GM12878 (cell line): ENCODE results near the gene HHLA2. TPM values are rescaled to one million over a fixed set of nuclear protein-coding genes. Genes with fewer than 3 reads are reported as not detected.

Source experiments
- ATAC-seq: fragments of 200-7000 bp; cut with Tn5 transposase; 3 replicates; pipeline ENCODE4 v1.9.1; 2020; ENCODE audit warnings: mild to moderate bottlenecking, moderate library complexity
- BruUV-seq: library from RNA; stranded (reverse); fragments of 400-500 nt; replicated peaks from 2 replicates; lab custom pipeline; 2021; lab: Mats Ljungman, UMichigan
- CTCF ChIA-PET: fragments of 300-600 bp; sonication (Branson Sonifier 250); formaldehyde crosslinking; extraction: SDS; loops from one replicate; lab custom pipeline; 2021; ENCODE audit warnings: inconsistent platforms; lab: Yijun Ruan, JAX
- POLR2A ChIA-PET: fragments of 350-600 bp; formaldehyde crosslinking; extraction: SDS; loops from one replicate; lab custom pipeline; 2021; ENCODE audit warnings: inconsistent platforms; lab: Charles Lee
- RAD21 ChIA-PET: fragments of 300-600 bp; sonication (Branson Sonifier 250); formaldehyde crosslinking; loops from one replicate; lab custom pipeline; 2023; ENCODE audit warnings: antibody characterized with exemption; ENCODE audit not compliant: unreplicated experiment; lab: Charles Lee
- SMC1A ChIA-PET: fragments of 300-600 bp; sonication (Branson Sonifier 250); formaldehyde crosslinking; loops from one replicate; lab custom pipeline; 2023; ENCODE audit not compliant: unreplicated experiment, uncharacterized antibody; lab: Charles Lee
- DNase-seq: peaks from one replicate; pipeline ENCODE4 v3.0.0-alpha.2; 2011; ENCODE audit warnings: low read depth, low spot score
- FAIRE-seq: peaks from 3 replicates; lab custom pipeline; 2011; peaks lifted over from hg19 to GRCh38; lab: Jason Lieb, UNC
- H2AFZ ChIP-seq: 2 replicates; pipeline ENCODE4 v1.6.0; 2011; ENCODE audit warnings: low read depth, low read length, control low read depth; ENCODE audit not compliant: control insufficient read depth
- H3K27ac ChIP-seq: 2 replicates; pipeline ENCODE4 v1.5.1; 2011; ENCODE audit warnings: control low read depth; ENCODE audit not compliant: control insufficient read depth, insufficient read depth
- H3K27me3 ChIP-seq, 2 experiments: replicated peaks in 1 of 2; 2 replicates each; pipeline versions ENCODE4 v1.6.0 to v1.6.1; 2011; ENCODE audit warnings: low read length in 1 of 2; ENCODE audit not compliant: control insufficient read depth in 2 of 2, insufficient read depth in 2 of 2
- H3K36me3 ChIP-seq, 2 experiments: 2 replicates each; pipeline ENCODE4 v1.5.1; 2011; ENCODE audit warnings: low read length in 1 of 2; ENCODE audit not compliant: control insufficient read depth in 2 of 2, insufficient read depth in 2 of 2
- H3K4me1 ChIP-seq: 2 replicates; pipeline ENCODE4 v1.6.1; 2011; ENCODE audit warnings: mild to moderate bottlenecking, low read length, moderate library complexity, mixed read lengths; ENCODE audit not compliant: control insufficient read depth, insufficient read depth
- H3K4me2 ChIP-seq: 2 replicates; pipeline ENCODE4 v1.6.0; 2011; ENCODE audit warnings: control low read depth; ENCODE audit not compliant: control insufficient read depth, insufficient read depth
- H3K4me3 ChIP-seq: fragments of 200-600 bp; sonication (generic); 2 replicates; pipeline ENCODE4 v1.5.1; 2016
- H3K79me2 ChIP-seq: 2 replicates; pipeline ENCODE4 v1.6.0; 2011; ENCODE audit warnings: low read length; ENCODE audit not compliant: control insufficient read depth, insufficient read depth
- H3K9ac ChIP-seq: 2 replicates; pipeline ENCODE4 v1.8.0; 2011; ENCODE audit warnings: low read length, control low read depth, mixed read lengths; ENCODE audit not compliant: control insufficient read depth, insufficient read depth
- H3K9me3 ChIP-seq: replicated peaks from 3 replicates; pipeline ENCODE4 v1.5.1; 2011; ENCODE audit warnings: mild to moderate bottlenecking, low read length; ENCODE audit not compliant: control insufficient read depth, insufficient read depth
- H4K20me1 ChIP-seq: 2 replicates; pipeline ENCODE4 v1.6.0; 2011; ENCODE audit not compliant: control insufficient read depth, insufficient read depth
- ATF7 ChIP-seq: fragments of 450-650 bp; IDR thresholded peaks from 2 replicates; pipeline ENCODE4 v1.6.1; 2016; ENCODE audit warnings: low read depth, mild to moderate bottlenecking
- CBFB ChIP-seq: IDR thresholded peaks from 2 replicates; pipeline ENCODE4 v1.6.1; 2016; ENCODE audit warnings: antibody characterized with exemption, low read depth
- CBX3 ChIP-seq: fragments of 200-600 bp; sonication (generic); IDR thresholded peaks from 2 replicates; pipeline ENCODE4 v1.6.1; 2016; ENCODE audit warnings: low read depth, borderline replicate concordance
- MXI1 ChIP-seq: fragments of 150-350 bp; IDR thresholded peaks from 2 replicates; pipeline ENCODE4 v1.6.1; 2011; ENCODE audit warnings: low read depth, mild to moderate bottlenecking, inconsistent platforms, low read length, improper control_type of control experiment
- NBN ChIP-seq: fragments of 450-650 bp; IDR thresholded peaks from 2 replicates; pipeline ENCODE4 v1.6.1; 2016
- NFXL1 ChIP-seq: fragments of 450-650 bp; IDR thresholded peaks from 2 replicates; pipeline ENCODE4 v1.6.1; 2017; ENCODE audit warnings: antibody characterized with exemption, mild to moderate bottlenecking, borderline replicate concordance
- POLR2AphosphoS5 ChIP-seq: IDR thresholded peaks from 2 replicates; pipeline ENCODE4 v1.6.1; 2011; ENCODE audit warnings: mild to moderate bottlenecking, low read length, inconsistent platforms
- RAD21 ChIP-seq: IDR thresholded peaks from 2 replicates; pipeline ENCODE4 v1.6.1; 2011; ENCODE audit warnings: mild to moderate bottlenecking, low read depth, low read length, moderate library complexity; ENCODE audit not compliant: insufficient read depth
- RUNX3 ChIP-seq: IDR thresholded peaks from 2 replicates; pipeline ENCODE4 v1.6.1; 2012; ENCODE audit warnings: low read length, inconsistent platforms
- SIN3A ChIP-seq: IDR thresholded peaks from 2 replicates; pipeline ENCODE4 v1.6.1; 2012; ENCODE audit warnings: low read depth, low read length, improper control_type of control experiment
- SMARCA5 ChIP-seq: fragments of 450-650 bp; IDR thresholded peaks from 2 replicates; pipeline ENCODE4 v1.6.1; 2017; ENCODE audit warnings: mild to moderate bottlenecking
- SUPT20H ChIP-seq: IDR thresholded peaks from 2 replicates; pipeline ENCODE4 v1.6.1; 2011; ENCODE audit warnings: low read depth, mild to moderate bottlenecking, low read length, moderate library complexity, borderline replicate concordance; ENCODE audit not compliant: control insufficient read depth
- SUZ12 ChIP-seq: fragments of 200-600 bp; sonication (generic); IDR thresholded peaks from one replicate; pipeline ENCODE4 v1.6.1; 2018; ENCODE audit warnings: antibody characterized with exemption, mild to moderate bottlenecking; ENCODE audit not compliant: unreplicated experiment
- TCF12 ChIP-seq: IDR thresholded peaks from 2 replicates; pipeline ENCODE4 v1.6.1; 2011; ENCODE audit warnings: low read depth, mild to moderate bottlenecking, low read length
- YY1 ChIP-seq: IDR thresholded peaks from 2 replicates; pipeline ENCODE4 v1.6.1; 2011; ENCODE audit warnings: low read depth, mild to moderate bottlenecking, low read length
- ZSCAN29 ChIP-seq: fragments of 450-650 bp; IDR thresholded peaks from 2 replicates; pipeline ENCODE4 v1.6.1; 2017; ENCODE audit warnings: mild to moderate bottlenecking, moderate library complexity
- whole genome bisulfite sequencing: methylation state at CpG from one replicate; pipeline ENCODE4 v1.1.6; 2016; ENCODE audit warnings: low lambda C conversion rate; ENCODE audit not compliant: insufficient replicate concordance, insufficient coverage; ENCODE audit errors: missing lambda C conversion rate; 5-methylcytosine and 5-hydroxymethylcytosine counted together
- in situ Hi-C: fragments of 300-500 bp; cut with MboI; formaldehyde crosslinking; loops from 9 replicates; pipeline ENCODE4 v1.14.3; 2018; ENCODE audit warnings: mixed read lengths
- intact Hi-C: fragments of 100-400 bp; cut with micrococcal nuclease; formaldehyde crosslinking; loops from one replicate; pipeline ENCODE4 v1.14.2; 2022; ENCODE audit not compliant: unreplicated experiment
- polyA plus RNA-seq, 11 experiments: library from polyadenylated mRNA; depleted of rRNA in 4 of 11; unstranded in 6 of 11; stranded (reverse) in 5 of 11; fragments of >200 nt; fragmentation: Nextera tagmentation in 4 of 11; fragmentation: Illumina TruSeq in 1 of 11; extraction: Ambion mirVana in 4 of 11; extraction: Trizol in 1 of 11; gene quantifications; 1 replicate in 1 of 11; 2 replicates in 10 of 11; pipeline versions ENCODE4 v1.2.1 to v1.2.3, GENCODE V29; 2011 to 2016; ENCODE audit warnings: inconsistent platforms in 2 of 11, missing spikeins in 2 of 11, low read depth in 1 of 11
- total RNA-seq, 4 experiments: library from RNA; depleted of rRNA in 3 of 4; stranded (reverse); fragments of >200 nt in 3 of 4; fragmentation: Illumina TruSeq in 1 of 4; extraction: Trizol in 1 of 4; gene quantifications; 2 replicates each; pipeline versions ENCODE4 v1.2.1 to v1.2.3, GENCODE V29; 2013 to 2021
- TF ChIP-seq, protein P1 (sequence below), 3 experiments: IDR thresholded peaks in 2 of 3; conservative IDR thresholded peaks in 1 of 3; 2 replicates each; pipeline ENCODE4 v1.5.1; 2011; ENCODE audit warnings: low read depth in 3 of 3, low read length in 3 of 3, mild to moderate bottlenecking in 3 of 3, control low read depth in 2 of 3, moderate library complexity in 2 of 3, inconsistent platforms in 1 of 3, mixed read lengths in 1 of 3; ENCODE audit not compliant: control insufficient read depth in 2 of 3, insufficient read depth in 1 of 3; ENCODE audit errors: extremely low read depth in 1 of 3
- TF ChIP-seq, protein P2 (sequence below): fragments of 450-650 bp; conservative IDR thresholded peaks from 2 replicates; pipeline ENCODE4 v1.6.1; 2017; ENCODE audit warnings: mild to moderate bottlenecking, moderate library complexity
- TF ChIP-seq, protein P3 (sequence below): IDR thresholded peaks from 2 replicates; pipeline ENCODE4 v1.6.1; 2012; ENCODE audit warnings: low read depth, low read length, improper control_type of control experiment
- TF ChIP-seq, protein P4 (sequence below): fragments of 450-650 bp; IDR thresholded peaks from 2 replicates; pipeline ENCODE4 v1.6.1; 2017; ENCODE audit warnings: mild to moderate bottlenecking, low read depth, inconsistent platforms; ENCODE audit not compliant: poor library complexity, severe bottlenecking

Gene HHLA2
- total and polyA plus RNA-seq, 10 of the 15 experiments (the other 5 are each of a cell fraction or from before 2014, with no cell fraction given): 0.11 to 1.3 (median 0.28) TPM; not detected in 1

DNA sequence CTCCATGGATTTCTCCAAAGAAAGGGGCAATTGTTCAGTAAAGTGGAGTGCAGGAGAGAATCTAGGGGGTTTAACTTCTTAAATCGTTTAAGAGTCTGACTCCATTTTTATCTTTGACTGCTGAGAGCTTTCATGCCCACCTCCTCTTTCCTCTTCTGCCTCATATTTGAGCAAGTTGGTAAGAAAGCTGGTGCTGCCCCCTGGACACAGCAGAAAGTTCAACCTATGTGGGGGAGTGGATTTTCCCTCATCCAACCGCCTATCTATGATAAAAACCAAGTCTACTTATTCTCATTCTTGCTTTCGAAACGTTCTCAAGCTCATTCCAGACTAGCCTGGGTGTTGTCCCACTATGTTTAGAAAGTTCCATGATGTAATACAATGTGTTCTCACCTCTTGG lies 26.0 kb downstream of the HHLA2 start (continued):
- TF ChIP-seq, protein P1, sequence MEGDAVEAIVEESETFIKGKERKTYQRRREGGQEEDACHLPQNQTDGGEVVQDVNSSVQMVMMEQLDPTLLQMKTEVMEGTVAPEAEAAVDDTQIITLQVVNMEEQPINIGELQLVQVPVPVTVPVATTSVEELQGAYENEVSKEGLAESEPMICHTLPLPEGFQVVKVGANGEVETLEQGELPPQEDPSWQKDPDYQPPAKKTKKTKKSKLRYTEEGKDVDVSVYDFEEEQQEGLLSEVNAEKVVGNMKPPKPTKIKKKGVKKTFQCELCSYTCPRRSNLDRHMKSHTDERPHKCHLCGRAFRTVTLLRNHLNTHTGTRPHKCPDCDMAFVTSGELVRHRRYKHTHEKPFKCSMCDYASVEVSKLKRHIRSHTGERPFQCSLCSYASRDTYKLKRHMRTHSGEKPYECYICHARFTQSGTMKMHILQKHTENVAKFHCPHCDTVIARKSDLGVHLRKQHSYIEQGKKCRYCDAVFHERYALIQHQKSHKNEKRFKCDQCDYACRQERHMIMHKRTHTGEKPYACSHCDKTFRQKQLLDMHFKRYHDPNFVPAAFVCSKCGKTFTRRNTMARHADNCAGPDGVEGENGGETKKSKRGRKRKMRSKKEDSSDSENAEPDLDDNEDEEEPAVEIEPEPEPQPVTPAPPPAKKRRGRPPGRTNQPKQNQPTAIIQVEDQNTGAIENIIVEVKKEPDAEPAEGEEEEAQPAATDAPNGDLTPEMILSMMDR (IDR thresholded peaks at IDR 0.05 in 2 of 3, conservative IDR thresholded peaks at IDR 0.05 in 1 of 3; ENCODE audit: control insufficient read depth in 2 of 3, extremely low read depth in 1 of 3, insufficient read depth in 1 of 3, low read depth in 3 of 3, low read length in 3 of 3): peak in 1 of 3 experiments; percentile 27; a peak in 2 of 6 replicates
- TF ChIP-seq, protein P2, sequence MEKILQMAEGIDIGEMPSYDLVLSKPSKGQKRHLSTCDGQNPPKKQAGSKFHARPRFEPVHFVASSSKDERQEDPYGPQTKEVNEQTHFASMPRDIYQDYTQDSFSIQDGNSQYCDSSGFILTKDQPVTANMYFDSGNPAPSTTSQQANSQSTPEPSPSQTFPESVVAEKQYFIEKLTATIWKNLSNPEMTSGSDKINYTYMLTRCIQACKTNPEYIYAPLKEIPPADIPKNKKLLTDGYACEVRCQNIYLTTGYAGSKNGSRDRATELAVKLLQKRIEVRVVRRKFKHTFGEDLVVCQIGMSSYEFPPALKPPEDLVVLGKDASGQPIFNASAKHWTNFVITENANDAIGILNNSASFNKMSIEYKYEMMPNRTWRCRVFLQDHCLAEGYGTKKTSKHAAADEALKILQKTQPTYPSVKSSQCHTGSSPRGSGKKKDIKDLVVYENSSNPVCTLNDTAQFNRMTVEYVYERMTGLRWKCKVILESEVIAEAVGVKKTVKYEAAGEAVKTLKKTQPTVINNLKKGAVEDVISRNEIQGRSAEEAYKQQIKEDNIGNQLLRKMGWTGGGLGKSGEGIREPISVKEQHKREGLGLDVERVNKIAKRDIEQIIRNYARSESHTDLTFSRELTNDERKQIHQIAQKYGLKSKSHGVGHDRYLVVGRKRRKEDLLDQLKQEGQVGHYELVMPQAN: no peak
- TF ChIP-seq SMARCA5 (no peak), RAD21 (peak; percentile 56), CBX3 (no peak), ATF7 (no peak), YY1 (no peak), MXI1 (no peak), SIN3A (no peak)

DNA sequence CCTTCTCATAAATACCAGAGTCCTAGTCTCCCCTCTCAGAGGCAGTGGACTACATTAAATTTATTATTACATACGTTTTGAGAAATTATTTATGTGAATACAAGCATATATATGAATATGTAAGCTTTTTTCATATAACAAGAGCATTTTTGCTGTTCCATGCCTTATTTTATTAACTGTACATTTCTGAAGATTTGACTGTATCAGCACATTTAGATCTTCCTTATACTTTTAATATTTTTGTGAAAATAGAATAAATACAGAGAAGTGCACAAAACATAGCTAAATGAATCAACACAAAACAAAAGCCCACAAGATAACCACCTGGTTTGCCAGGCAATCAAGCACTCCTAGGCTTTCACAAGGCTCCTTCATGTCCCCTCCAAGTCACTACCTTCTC lies 27.8 kb downstream of the HHLA2 start:
- intact Hi-C loops: no loop called here
- H3K4me1 ChIP-seq: no peaks in the 10 kb centered on the region
- no peaks in the 10 kb centered on the region for H3K27me3 ChIP-seq
- no peaks in the 10 kb centered on the region for H4K20me1 ChIP-seq
- ChIA-PET CTCF (no interaction called here), POLR2A (no interaction called here), SMC1A (interaction anchor here (1.0 kb wide), 1 partner anchor 22 kb away, joined by 3 read pairs; no protein-coding TSS in a partner anchor), RAD21 (no interaction called here)
- no peak for FAIRE-seq
- no peak for DNase-seq
- no peaks in the 10 kb centered on the region for H3K36me3 ChIP-seq
- H3K4me3 ChIP-seq: no peak overlapping the region
- no peak overlapping the region for H2AFZ ChIP-seq
- in situ Hi-C loops: no loop called here
- no peaks in the 10 kb centered on the region; the same call in 2 of the 3 replicates for H3K9me3 ChIP-seq
- BruUV-seq: no TSS peak
- no peak for ATAC-seq
- WGBS: 0% methylated on average over 1 of the region's 1 CpG
- no peak overlapping the region for H3K4me2 ChIP-seq
- no peak overlapping the region for H3K9ac ChIP-seq
- no peaks in the 10 kb centered on the region for H3K79me2 ChIP-seq
- H3K27ac ChIP-seq: no peak overlapping the region
- TF ChIP-seq, protein P3, sequence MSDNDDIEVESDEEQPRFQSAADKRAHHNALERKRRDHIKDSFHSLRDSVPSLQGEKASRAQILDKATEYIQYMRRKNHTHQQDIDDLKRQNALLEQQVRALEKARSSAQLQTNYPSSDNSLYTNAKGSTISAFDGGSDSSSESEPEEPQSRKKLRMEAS: no peak
- TF ChIP-seq NFXL1 (no peak), TCF12 (no peak), SUZ12 (no peak), ATF7 (no peak), NBN (no peak), RUNX3 (no peak), SUPT20H (no peak), CBFB (no peak), ZSCAN29 (no peak), POLR2AphosphoS5 (no peak)
- TF ChIP-seq, protein P4, sequence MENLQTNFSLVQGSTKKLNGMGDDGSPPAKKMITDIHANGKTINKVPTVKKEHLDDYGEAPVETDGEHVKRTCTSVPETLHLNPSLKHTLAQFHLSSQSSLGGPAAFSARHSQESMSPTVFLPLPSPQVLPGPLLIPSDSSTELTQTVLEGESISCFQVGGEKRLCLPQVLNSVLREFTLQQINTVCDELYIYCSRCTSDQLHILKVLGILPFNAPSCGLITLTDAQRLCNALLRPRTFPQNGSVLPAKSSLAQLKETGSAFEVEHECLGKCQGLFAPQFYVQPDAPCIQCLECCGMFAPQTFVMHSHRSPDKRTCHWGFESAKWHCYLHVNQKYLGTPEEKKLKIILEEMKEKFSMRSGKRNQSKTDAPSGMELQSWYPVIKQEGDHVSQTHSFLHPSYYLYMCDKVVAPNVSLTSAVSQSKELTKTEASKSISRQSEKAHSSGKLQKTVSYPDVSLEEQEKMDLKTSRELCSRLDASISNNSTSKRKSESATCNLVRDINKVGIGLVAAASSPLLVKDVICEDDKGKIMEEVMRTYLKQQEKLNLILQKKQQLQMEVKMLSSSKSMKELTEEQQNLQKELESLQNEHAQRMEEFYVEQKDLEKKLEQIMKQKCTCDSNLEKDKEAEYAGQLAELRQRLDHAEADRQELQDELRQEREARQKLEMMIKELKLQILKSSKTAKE: no peak
